GM18907 (cell line): Measurements from ENCODE around the gene NPPA.

Source experiments
- ATAC-seq: cut with Tn5 transposase; IDR thresholded peaks from one replicate; pipeline ENCODE4 v1.9.1; 2021; ENCODE audit warnings: mild to moderate bottlenecking, moderate library complexity; ENCODE audit not compliant: unreplicated experiment

The NPPA gene

GRCh38 chr1:11845641-11846335 lies 1.8 kb downstream of the NPPA start:
- ATAC-seq: no peak

DNA sequence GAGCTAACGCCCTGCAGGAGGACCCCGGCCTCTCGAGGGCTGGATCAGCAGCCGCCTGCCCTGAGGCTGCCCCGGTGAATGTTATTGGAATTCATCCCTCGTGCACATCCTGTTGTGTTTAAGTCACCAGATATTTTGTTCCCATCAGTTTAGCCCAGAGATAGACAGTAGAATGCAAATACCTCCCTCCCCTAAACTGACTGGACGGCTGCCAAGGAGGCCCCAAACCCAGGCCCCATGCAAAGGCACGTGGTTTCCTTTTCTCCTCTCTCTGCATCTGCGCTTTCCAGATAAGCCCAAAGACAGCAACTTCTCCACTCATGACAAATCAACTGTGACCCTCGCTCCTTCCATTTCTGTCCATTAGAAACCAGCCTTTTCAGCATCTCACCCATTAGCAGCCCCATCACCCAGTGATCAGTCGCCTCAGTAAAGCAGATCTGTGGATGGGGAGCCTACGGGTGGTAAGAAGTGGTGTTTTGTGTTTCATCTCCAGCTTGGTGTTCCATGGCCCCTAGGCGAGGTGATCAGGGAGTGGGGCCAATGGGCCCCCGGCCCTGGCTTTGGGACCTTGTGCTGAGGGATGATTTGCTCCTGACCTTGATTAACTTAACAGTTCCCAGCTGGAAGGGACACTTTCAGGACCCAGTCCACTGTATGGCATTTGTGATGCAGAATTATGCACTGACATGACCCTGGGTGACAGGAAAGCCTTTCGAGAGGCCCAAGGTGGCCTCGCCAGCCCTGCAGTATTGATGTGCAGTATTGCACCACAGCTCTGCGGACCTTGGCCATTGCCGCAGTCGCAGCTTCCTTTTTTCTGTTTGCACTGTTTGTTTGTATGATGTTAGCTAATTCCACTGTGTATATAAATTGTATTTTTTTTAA lies 5.2 kb downstream of the NPPA start:
- no peak for ATAC-seq

- ATAC-seq: no peak
Observed at GRCh38 chr1:11841245-11842153, 6.1 kb downstream of the NPPA start.

DNA sequence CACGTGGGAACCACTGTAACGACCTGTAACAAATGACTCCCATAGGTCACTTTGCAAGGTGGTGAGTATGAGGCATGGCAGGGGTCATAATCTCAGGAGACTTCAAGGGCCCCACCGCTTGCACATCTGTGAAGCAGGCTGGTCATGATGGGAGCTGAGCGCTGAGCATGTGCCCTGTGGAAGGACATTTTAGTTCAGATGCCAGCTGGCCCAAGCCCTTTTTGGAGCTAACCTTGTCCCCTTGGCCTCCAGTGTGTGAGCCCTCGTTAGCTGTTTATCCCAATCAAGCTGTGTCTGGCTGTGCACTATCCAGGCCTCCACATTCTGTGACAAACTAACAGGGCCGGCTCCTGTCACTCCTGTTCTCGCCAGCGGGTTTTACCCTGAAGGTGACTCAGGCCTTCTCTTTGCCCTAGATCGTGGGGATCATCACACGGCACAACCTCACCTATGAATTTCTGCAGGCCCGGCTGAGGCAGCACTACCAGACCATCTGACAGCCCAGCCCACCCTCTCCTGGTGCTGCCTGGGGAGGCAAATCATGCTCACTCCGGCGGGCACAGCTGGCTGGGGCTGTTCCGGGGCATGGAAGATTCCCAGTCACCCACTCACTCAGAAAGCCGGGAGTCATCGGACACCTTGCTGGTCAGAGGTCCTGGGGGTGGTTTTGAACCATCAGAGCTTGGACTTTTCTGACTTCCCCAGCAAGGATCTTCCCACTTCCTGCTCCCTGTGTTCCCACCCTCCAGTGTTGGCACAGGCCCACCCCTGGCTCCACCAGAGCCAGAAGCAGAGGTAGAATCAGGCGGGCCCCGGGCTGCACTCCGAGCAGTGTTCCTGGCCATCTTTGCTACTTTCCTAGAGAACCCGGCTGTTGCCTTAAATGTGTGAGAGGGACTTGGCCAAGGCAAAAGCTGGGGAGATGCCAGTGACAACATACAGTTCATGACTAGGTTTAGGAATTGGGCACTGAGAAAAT lies 7.6 kb downstream of the NPPA start:
- ATAC-seq: no peak

DNA sequence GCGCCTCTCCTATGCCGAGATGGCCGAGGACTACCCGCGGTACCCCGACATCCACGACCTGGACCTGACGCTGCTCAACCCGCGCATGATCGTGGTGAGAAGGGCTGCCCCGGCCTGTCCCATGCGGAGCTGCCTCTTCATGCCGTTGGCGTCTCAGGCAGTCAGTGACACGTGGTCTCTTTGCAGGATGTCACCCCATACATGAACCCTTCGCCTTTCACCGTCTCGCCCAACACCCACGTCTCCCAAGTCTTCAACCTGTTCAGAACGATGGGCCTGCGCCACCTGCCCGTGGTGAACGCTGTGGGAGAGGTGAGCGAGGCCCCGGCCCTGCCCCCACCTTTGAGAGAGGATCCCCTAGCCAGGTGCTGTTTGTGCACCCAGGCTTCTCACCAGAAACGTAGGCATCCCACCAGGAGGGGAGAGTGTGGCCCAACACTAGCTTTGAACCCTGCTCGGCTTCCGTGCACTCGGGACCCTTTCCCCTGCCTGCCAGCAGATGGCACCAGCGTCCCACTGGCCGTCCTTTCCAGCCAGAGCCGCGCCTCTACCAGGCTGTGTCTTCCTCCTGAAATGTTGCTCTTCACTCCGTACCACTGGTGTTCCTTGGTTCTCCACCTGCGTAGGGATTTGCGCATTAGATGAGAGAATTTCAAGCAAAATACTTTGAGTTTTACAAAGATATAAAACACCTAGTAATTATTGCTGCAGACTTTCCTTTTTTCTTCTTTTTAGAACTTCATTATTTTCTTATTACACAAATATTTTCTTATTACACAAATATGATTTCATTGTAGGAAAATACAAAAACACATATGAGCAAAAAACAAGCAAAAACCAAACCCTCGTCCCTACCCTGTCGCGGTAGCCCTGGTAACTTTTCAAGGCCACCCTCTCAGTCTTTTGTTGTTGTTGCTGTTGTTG lies 9.0 kb downstream of the NPPA start:
- no peak for ATAC-seq

DNA sequence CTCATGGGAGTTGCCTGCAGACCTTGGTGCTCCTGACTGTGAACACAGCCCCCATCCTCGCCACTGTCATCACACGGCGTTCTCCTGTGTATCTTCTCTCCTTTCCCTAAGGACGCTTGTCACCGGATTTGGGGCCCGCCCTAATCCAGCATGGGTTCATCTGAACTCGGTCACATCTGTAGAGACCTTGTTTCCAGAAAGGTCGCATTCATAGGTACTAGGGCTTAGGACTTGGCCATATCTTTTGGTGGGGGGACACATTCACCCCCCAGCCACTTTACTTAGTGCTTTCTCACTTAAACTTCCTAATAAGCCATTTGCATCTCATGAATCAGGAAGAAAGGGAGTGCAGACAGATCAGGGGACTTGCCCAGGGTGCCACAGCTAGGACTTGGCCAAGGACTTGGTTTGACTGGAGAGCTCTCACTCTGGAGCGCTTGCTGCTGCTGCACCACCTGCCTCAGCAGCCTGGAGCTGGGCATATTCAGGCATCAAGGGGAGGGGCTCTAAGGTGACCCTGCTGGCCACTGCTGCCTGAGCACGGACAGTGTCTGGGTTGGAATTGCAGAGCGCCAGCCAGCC lies 9.7 kb downstream of the NPPA start:
- no peak for ATAC-seq

- ATAC-seq: no peak
Observed at GRCh38 chr1:11836955-11837766, 10.4 kb downstream of the NPPA start.

DNA sequence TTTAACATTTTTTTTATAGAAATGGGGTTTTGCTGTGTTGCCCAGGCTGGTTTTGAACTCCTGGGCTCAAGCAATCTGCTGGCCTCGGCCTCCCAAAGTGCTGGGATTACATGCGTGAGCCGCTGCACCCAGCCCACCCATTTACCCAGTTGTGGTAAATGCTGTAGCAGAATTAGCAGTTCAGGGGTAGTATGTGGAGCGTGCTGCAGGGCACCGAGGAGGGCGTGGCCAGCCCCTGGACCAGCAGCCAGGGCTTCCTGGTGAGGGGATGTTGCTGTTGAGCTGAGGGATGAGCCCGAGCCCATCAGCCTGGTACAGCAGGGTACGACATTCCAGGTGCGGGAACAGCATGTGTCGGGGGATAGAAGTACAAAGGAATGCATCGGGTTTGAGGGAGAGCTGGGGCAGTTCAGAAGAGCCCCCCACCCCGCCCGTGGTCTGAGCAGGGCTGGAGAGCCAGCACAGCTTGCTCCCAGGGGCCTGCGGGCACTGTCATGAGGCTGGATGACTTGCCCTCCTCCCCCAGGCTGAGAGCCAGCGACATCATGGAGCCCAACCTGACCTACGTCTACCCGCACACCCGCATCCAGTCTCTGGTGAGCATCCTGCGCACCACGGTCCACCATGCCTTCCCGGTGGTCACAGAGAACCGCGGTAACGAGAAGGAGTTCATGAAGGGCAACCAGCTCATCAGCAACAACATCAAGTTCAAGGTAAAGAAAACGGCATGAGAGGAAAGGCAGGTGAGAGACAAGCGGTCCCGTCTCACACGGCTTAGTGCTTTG lies 11.9 kb downstream of the NPPA start:
- no peak for ATAC-seq

- ATAC-seq: no peak
Observed at GRCh38 chr1:11833900-11834299, 13.7 kb downstream of the NPPA start.

GRCh38 chr1:11833497-11833896 lies 14.1 kb downstream of the NPPA start:
- no peak for ATAC-seq

- no peak for ATAC-seq
Observed at GRCh38 chr1:11831945-11832725, 15.4 kb downstream of the NPPA start.

DNA sequence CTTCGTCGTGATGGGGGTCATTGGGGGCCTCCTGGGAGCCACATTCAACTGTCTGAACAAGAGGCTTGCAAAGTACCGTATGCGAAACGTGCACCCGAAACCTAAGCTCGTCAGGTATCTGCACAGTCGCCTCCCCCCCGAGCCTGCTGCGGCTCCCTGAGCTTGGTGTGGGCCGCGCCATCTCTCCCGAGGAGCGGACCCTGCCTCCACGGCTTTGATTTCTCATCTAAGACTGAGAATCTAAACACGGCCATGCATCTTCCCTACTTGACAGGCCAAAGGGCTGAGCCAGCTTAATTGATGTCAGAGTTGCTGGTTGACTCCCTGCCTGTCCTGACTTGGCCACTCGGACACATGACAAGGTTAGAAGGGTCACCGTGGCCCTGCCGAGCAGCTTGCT lies 19.1 kb downstream of the NPPA start:
- no peak for ATAC-seq

- no peak for ATAC-seq
Observed at GRCh38 chr1:11826946-11827345, 20.6 kb downstream of the NPPA start.

DNA sequence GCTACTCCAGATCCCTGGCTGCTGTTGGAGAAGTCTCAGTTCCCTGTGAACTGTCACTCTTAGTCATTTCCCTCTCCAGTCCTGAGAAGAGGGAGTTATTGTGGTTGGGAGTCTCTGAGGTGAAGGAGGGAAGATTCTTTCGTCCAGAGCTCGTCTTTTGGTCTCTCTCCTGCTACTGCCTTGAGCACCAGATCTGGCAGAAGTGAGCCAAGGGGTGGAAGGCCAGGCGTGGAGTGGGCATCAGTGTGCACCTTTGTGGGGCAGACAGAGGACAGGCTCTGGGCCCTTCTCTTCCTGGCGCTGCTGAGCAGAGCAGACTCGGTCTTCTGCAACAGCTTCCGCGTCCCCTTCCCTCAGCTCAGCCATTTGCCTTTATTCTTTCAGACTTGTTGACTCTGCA lies 22.5 kb downstream of the NPPA start:
- ATAC-seq: no peak

DNA sequence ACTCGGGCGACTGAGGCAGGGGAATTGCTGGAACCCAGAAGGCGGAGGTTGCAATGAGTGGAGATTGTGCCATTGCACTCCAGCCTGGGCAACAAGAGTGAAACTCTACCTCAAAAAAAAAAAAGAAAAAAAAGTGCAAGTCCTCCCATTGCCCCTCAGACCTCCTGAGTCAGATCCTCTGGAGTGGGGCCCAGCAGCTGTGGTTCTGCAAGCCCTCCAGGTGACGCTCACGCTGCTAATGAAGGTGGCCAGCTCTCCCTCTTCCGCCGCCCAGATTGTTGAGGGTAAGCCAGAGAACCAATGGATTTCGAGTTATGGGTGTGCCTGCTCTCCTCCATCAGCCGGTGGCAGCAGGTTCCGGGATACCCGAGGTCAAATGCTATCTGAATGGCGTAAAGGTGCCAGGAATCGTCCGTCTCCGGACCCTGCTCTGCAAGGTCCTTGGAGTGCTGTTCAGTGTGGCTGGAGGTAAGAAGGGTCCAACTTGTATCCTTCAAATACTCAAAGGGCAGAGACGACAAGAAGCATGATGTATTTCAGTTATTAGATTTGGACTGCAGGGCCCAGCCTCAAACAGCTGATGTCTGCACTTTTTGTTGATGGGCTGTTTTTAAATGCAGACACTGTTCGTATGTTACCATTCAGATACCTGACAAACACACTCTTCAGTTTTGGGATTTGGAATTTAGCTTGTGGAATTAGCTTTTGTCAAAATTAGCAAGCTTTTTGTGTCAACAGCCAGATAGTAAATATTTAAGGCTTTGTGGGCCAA lies 24.0 kb downstream of the NPPA start:
- ATAC-seq: no peak

GRCh38 chr1:11822091-11822490 lies 25.5 kb downstream of the NPPA start:
- no peak for ATAC-seq
